Measurements from ENCODE around the gene BICD2. TPM values are rescaled to one million over a fixed set of nuclear protein-coding genes. Genes with fewer than 3 reads are reported as not detected.

The BICD2 gene
- total RNA-seq, 1 experiment from 2014 or later = 25.6 TPM

- H3K27me3 ChIP-seq (ENCODE audit: low read length) = no peaks in the 10 kb centered on the region
- peak overlapping the region; percentile 31 for H3K4me2 ChIP-seq (ENCODE audit: low read depth, low read length, poor library complexity, severe bottlenecking)
- H3K9me3 ChIP-seq (ENCODE audit: low read length) = no peaks in the 10 kb centered on the region
- peaks cover 28% of the 10 kb centered on the region for H3K36me3 ChIP-seq (ENCODE audit: insufficient read depth, low read length)
- H3K4me3 ChIP-seq (ENCODE audit: low read length) = no peak overlapping the region
- no peak for DNase-seq
- no peaks in the 10 kb centered on the region for H3K9me2 ChIP-seq (replicated peaks; ENCODE audit: insufficient read depth, low read length)
- peak overlapping the region; percentile 88 for H3K27ac ChIP-seq (ENCODE audit: low read length)
- peak overlapping the region; percentile 28 for H3K9ac ChIP-seq (ENCODE audit: low read length)
- no peak overlapping the region for H2AFZ ChIP-seq (ENCODE audit: low read length)
- H3K79me2 ChIP-seq (ENCODE audit: low read length) = peaks cover 50% of the 10 kb centered on the region
- H3K4me1 ChIP-seq (ENCODE audit: low read length) = peaks cover 76% of the 10 kb centered on the region
- no peaks in the 10 kb centered on the region for H4K20me1 ChIP-seq (ENCODE audit: insufficient read depth, low read depth, low read length)
These were observed 44.3 kb downstream of the BICD2 start for GRCh38 chr9:92720209-92720765.

DNA sequence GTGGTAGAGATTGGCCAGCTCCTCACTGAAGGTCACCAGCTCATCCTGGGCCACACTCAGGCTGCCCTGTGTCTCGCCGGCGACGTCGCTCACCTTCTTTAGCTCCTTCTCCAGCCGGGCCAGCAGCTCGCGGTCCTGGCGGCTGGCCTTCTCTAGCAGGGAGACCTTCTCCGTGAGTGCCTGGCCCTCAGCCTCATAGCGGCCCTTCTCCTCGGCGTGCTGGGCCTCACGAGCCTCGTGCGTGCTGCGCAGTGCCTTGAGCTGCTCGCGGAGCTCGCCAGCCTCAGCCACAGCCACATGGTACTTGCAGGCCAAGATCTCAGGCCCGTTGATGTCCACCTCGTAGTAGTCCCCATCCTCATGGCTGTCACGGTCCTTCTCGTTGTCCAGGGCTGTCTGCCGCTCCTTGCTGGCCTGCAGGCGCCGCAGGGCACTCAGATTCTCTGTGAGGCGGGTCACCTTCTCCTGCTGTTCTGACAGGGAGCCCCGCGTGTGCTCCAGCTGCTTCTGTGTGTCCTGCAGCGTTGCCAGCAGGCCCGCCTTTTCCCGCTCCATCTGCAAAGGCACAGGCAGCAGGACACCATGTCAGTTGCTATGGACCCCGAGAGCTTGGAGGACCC, 45.5 kb downstream of the BICD2 start:
- Histone ChIP-seq H3K79me2 (ENCODE audit: low read length) (peaks cover 39% of the 10 kb centered on the region), H3K36me3 (ENCODE audit: insufficient read depth, low read length) (peaks cover 32% of the 10 kb centered on the region)
- DNase-seq = no peak

DNA sequence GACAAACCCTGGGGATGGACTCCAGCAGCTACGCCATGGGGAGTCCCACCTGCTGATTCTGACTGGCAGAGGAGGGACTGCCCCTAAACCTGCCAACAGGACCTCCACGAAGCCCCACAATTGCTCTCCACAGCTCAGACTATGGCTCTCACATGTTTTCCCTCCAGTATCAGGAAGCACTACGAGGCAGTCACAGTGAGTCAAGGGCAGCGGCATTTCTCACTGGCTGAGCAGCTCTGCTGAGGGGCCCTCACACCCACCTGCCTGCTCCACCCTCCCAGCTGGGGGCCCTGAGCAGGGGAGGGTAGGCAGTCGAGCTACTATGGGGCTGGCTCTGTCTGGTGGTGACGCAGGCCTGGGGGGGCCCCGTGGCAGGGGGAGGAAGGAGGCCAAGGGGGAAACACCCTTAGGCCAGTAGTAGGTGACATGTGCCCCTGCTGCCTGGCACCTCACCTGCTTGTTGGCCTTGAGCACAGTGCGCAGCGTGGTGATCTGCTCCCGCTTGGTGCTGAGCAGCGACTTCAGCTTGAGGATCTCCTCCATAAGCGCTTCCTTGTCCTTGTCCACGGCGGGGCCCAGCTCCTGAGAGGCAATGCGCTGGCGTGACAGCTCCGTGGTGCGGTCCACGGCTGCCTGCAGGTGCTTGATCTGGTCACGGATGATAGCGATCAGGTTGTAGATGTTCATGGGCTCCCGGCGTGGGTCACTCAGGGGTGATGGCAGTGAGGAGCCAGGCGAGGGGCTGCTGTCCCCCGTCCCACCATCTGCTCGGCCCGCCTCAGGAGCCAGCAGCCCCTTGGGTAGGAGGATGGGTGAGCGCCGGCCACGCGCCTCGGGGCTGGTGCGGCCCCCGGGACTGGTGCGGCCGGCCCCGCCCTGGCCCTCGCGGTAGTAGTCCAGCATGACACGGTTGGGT, 46.3 kb downstream of the BICD2 start:
- Histone ChIP-seq H3K4me3 (ENCODE audit: low read length) (no peak overlapping the region; the same call in 1 of the 2 replicates), H2AFZ (ENCODE audit: low read length) (no peak overlapping the region), H4K20me1 (ENCODE audit: insufficient read depth, low read depth, low read length) (no peaks in the 10 kb centered on the region), H3K9me3 (ENCODE audit: low read length) (no peaks in the 10 kb centered on the region), H3K27me3 (ENCODE audit: low read length) (no peaks in the 10 kb centered on the region), H3K4me1 (ENCODE audit: low read length) (peaks cover 57% of the 10 kb centered on the region), H3K9me2 (replicated peaks; ENCODE audit: insufficient read depth, low read length) (no peaks in the 10 kb centered on the region), H3K9ac (ENCODE audit: low read length) (peak overlapping the region; percentile 62), H3K36me3 (ENCODE audit: insufficient read depth, low read length) (peaks cover 32% of the 10 kb centered on the region), H3K27ac (ENCODE audit: low read length) (peak overlapping the region; percentile 87), H3K4me2 (ENCODE audit: low read depth, low read length, poor library complexity, severe bottlenecking) (peak overlapping the region; percentile 61), H3K79me2 (ENCODE audit: low read length) (peaks cover 31% of the 10 kb centered on the region)
- DNase-seq = peak; percentile 58

More for the DNA sequence above, 45.5 kb downstream of the BICD2 start:
- H3K27ac ChIP-seq (ENCODE audit: low read length) = no peak overlapping the region
- H3K9me3 ChIP-seq (ENCODE audit: low read length) = no peaks in the 10 kb centered on the region
- H3K9me2 ChIP-seq (replicated peaks; ENCODE audit: insufficient read depth, low read length) = no peaks in the 10 kb centered on the region
- H3K4me2 ChIP-seq (ENCODE audit: low read depth, low read length, poor library complexity, severe bottlenecking) = no peak overlapping the region
- H4K20me1 ChIP-seq (ENCODE audit: insufficient read depth, low read depth, low read length) = no peaks in the 10 kb centered on the region
- H3K9ac ChIP-seq (ENCODE audit: low read length) = no peak overlapping the region
- no peaks in the 10 kb centered on the region for H3K27me3 ChIP-seq (ENCODE audit: low read length)
- H3K4me1 ChIP-seq (ENCODE audit: low read length) = peaks cover 65% of the 10 kb centered on the region
- no peak overlapping the region for H3K4me3 ChIP-seq (ENCODE audit: low read length)
- H2AFZ ChIP-seq (ENCODE audit: low read length) = no peak overlapping the region

DNA sequence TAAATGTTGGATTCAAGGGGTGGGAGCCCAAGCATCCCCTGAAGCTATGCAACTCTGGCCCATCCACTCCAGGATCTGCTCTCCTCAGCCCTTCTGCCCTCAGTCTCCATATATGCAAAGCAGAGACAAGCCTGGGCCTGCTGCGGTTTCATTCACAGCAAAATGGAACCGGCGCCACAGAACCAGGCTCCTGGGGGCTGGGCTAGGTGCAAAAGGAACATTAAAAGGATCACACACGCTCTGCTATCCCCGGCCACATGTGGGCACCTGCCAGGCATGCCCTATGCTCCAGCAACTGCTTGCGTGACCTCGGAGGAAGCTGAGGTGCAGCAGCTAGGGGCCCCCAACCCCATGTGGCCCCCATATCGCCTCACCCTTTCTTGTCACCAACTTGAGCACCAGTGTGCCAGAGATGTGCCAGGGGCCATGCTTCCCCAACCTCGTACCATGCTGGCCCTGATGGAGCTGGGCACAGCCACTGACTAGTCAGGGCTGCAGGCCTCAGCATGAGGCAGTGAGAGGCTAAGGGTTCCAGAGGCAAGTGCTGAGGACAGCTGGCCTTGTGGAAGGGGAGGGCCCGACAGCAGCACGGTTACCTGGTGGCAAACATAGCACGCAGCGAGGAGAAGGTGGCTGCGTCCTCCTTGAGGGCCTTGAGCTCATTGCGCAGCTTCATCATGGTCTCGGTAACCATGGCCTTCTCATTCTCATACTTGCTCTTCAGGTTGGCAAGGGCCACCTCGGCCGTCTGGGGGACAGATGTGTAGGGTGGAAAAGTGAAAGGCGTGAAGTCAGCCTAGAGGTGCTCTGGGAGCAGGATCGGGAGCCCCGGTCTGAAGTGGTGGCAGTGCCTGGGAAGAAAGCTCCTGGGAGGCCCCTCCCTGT, 47.2 kb downstream of the BICD2 start:
- H2AFZ ChIP-seq (ENCODE audit: low read length) = no peak overlapping the region
- peaks cover 48% of the 10 kb centered on the region for H3K4me1 ChIP-seq (ENCODE audit: low read length)
- no peaks in the 10 kb centered on the region for H3K27me3 ChIP-seq (ENCODE audit: low read length)
- H3K4me3 ChIP-seq (ENCODE audit: low read length) = peak overlapping the region; percentile 47; the same call in 1 of the 2 replicates
- H4K20me1 ChIP-seq (ENCODE audit: insufficient read depth, low read depth, low read length) = no peaks in the 10 kb centered on the region
- peaks cover 32% of the 10 kb centered on the region for H3K36me3 ChIP-seq (ENCODE audit: insufficient read depth, low read length)
- peak overlapping the region; percentile 87 for H3K27ac ChIP-seq (ENCODE audit: low read length)
- peaks cover 34% of the 10 kb centered on the region for H3K79me2 ChIP-seq (ENCODE audit: low read length)
- H3K9me2 ChIP-seq (replicated peaks; ENCODE audit: insufficient read depth, low read length) = no peaks in the 10 kb centered on the region
- peak overlapping the region; percentile 62 for H3K9ac ChIP-seq (ENCODE audit: low read length)
- peak overlapping the region; percentile 61 for H3K4me2 ChIP-seq (ENCODE audit: low read depth, low read length, poor library complexity, severe bottlenecking)
- no peaks in the 10 kb centered on the region for H3K9me3 ChIP-seq (ENCODE audit: low read length)
- DNase-seq = peak; percentile 77

DNA sequence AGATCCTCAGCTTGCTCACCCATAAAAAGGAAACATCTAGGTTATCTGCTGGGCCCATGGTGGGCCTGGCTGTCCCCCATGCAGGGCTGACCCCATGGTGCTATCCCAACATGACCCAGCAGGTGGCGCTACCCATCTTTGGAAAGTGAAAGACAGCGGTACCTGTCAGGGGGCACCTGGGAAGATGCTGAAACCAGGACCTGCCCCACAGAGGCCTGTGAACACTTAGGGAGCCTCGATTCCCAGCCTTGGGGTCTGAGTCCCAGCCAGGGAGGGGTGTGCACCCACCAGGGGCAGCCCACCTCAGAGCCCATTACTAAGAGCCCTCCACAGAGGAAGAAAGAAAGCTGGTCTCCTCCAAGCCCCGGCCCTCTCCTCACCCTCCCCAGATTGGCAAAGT, 48.1 kb downstream of the BICD2 start:
- Histone ChIP-seq H3K27ac (ENCODE audit: low read length) (peak overlapping the region; percentile 87), H3K27me3 (ENCODE audit: low read length) (no peaks in the 10 kb centered on the region), H3K4me3 (ENCODE audit: low read length) (peak overlapping the region; percentile 47; the same call in 1 of the 2 replicates), H2AFZ (ENCODE audit: low read length) (no peak overlapping the region), H3K36me3 (ENCODE audit: insufficient read depth, low read length) (peaks cover 27% of the 10 kb centered on the region), H3K79me2 (ENCODE audit: low read length) (peaks cover 31% of the 10 kb centered on the region), H3K9ac (ENCODE audit: low read length) (peak overlapping the region; percentile 62), H3K4me2 (ENCODE audit: low read depth, low read length, poor library complexity, severe bottlenecking) (peak overlapping the region; percentile 61), H3K4me1 (ENCODE audit: low read length) (peaks cover 39% of the 10 kb centered on the region), H4K20me1 (ENCODE audit: insufficient read depth, low read depth, low read length) (no peaks in the 10 kb centered on the region), H3K9me2 (replicated peaks; ENCODE audit: insufficient read depth, low read length) (no peaks in the 10 kb centered on the region), H3K9me3 (ENCODE audit: low read length) (no peaks in the 10 kb centered on the region)
- peak; percentile 93 for DNase-seq

DNA sequence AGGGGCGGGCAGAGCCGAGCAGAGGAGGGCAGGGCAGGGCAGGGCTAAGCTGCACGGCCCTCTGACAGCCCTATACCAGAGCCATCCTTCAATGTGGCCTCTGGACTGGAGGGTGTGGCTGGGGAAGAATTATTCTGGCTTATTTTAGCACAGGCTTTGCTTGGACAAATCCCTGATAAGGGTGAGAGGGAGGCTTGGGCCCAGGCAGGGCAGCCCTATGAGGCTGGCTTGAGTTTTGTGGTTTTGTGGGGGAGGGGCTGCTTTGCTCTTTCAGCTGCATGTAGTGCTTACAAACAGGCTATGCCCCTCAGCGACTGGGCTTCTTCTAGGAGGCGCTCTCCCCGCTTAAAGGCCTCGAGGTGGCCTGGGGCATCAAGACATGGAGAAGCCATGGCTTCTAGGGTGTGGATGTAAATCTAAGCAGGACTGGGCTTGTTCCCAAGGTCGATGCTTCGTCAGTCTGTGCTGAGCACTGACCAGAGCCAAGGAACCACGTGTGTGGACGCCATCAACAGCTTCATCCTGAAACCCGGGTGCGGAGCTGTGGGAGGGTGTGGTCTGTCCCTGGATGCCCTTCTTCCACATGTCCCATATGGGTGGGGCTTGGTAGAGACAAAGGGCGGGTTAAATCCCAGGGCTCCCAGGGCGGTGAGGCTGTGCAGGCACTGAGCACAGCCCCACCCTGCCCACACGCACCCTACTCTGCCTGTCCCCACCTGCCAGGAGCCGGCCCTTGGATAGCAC, 49.0 kb downstream of the BICD2 start:
- Histone ChIP-seq H3K4me1 (ENCODE audit: low read length) (peaks cover 31% of the 10 kb centered on the region), H4K20me1 (ENCODE audit: insufficient read depth, low read depth, low read length) (no peaks in the 10 kb centered on the region), H3K4me2 (ENCODE audit: low read depth, low read length, poor library complexity, severe bottlenecking) (no peak overlapping the region)

GRCh38 chr9:92714787-92715487, 49.7 kb downstream of the BICD2 start:
- H3K9me3 ChIP-seq (ENCODE audit: low read length) = no peaks in the 10 kb centered on the region
- H4K20me1 ChIP-seq (ENCODE audit: insufficient read depth, low read depth, low read length) = no peaks in the 10 kb centered on the region
- no peak for DNase-seq
- no peak overlapping the region for H2AFZ ChIP-seq (ENCODE audit: low read length)
- H3K79me2 ChIP-seq (ENCODE audit: low read length) = peaks cover 34% of the 10 kb centered on the region
- no peak overlapping the region for H3K4me2 ChIP-seq (ENCODE audit: low read depth, low read length, poor library complexity, severe bottlenecking)
- peaks cover 34% of the 10 kb centered on the region for H3K4me1 ChIP-seq (ENCODE audit: low read length)
- no peaks in the 10 kb centered on the region for H3K27me3 ChIP-seq (ENCODE audit: low read length)
- H3K36me3 ChIP-seq (ENCODE audit: insufficient read depth, low read length) = peaks cover 17% of the 10 kb centered on the region
- H3K9ac ChIP-seq (ENCODE audit: low read length) = no peak overlapping the region
- H3K27ac ChIP-seq (ENCODE audit: low read length) = no peak overlapping the region
- no peaks in the 10 kb centered on the region for H3K9me2 ChIP-seq (replicated peaks; ENCODE audit: insufficient read depth, low read length)
- H3K4me3 ChIP-seq (ENCODE audit: low read length) = no peak overlapping the region

More for the DNA sequence above, 49.0 kb downstream of the BICD2 start:
- H3K27ac ChIP-seq (ENCODE audit: low read length) = no peak overlapping the region
- H3K9me2 ChIP-seq (replicated peaks; ENCODE audit: insufficient read depth, low read length) = no peaks in the 10 kb centered on the region
- no peak overlapping the region for H3K9ac ChIP-seq (ENCODE audit: low read length)
- H3K79me2 ChIP-seq (ENCODE audit: low read length) = peaks cover 34% of the 10 kb centered on the region
- no peak overlapping the region for H3K4me3 ChIP-seq (ENCODE audit: low read length)
- no peak overlapping the region for H2AFZ ChIP-seq (ENCODE audit: low read length)
- no peaks in the 10 kb centered on the region for H3K27me3 ChIP-seq (ENCODE audit: low read length)
- peaks cover 25% of the 10 kb centered on the region for H3K36me3 ChIP-seq (ENCODE audit: insufficient read depth, low read length)
- DNase-seq = no peak
- no peaks in the 10 kb centered on the region for H3K9me3 ChIP-seq (ENCODE audit: low read length)
